ENCODE results near the gene PPM1J. TPM values are rescaled to one million over a fixed set of nuclear protein-coding genes. Genes with fewer than 3 reads are reported as not detected.

Gene PPM1J
- total and polyA plus RNA-seq, 9 of the 15 experiments (the other 6 are each of a cell fraction or from before 2014, with no cell fraction given), result 0.25 to 10.5 (median 4.2) TPM

DNA sequence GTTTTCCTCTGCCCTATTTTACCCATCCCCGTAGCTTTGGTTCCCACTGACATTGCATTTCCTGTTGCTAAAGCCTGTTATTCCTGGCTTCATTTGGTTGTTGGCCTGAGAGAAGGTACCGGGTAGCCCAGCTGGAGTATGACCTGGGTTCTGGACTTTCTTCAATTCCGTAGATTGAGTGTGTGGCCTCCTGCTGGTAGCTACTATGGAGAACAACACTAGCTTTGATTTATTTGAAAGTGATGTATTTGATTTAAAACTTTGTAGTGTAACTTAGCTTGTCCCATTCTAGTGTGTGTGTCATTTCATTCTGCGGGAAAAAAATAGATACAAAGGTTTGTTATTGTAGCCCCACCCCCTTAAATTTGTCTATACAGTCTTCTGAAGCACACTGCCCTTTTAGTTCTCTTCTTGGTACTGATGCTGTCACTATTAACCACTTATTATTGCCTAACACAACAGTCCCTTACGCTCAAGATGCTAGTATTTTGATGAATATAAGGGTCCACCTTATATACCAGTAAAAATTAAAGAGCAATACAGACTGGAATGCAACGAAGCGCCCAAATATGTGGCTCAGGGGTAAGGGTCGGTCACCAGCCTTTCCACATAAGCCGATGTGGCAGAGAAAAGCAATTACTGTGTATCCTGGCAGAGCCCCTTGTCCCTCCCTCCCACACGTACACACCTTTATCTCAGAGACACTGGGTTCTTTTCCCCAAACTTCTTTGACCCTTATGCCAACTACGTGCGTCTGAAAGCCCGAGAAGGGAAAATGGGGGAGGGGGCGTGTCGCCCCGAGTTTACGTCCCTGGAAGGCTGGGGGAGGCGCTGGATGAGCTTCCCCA lies 41.3 kb downstream of the PPM1J start (continued):
- TF ChIP-seq KDM5B (IDR thresholded peaks at IDR 0.05; ENCODE audit: insufficient replicate concordance, low read depth, low read length) (no peak), RUNX1 (IDR thresholded peaks at IDR 0.05; ENCODE audit: low read depth) (no peak), HDAC1 (IDR thresholded peaks at IDR 0.05) (peak in 1 of 2 experiments; percentile 78; a peak in 2 of 4 replicates), SLC30A9 (CRISPR knock-in tag; IDR thresholded peaks at IDR 0.05) (no peak), ZNF551 (CRISPR knock-in tag; IDR thresholded peaks at IDR 0.05) (peak; percentile 82), DNMT1 (IDR thresholded peaks at IDR 0.05) (peak; percentile 40; the same call in 1 of the 2 replicates), ZNF584 (CRISPR knock-in tag; IDR thresholded peaks at IDR 0.05; ENCODE audit: low read depth) (no peak), HMGN3 (IDR thresholded peaks at IDR 0.05; ENCODE audit: borderline replicate concordance, extremely low read depth, insufficient read length, low read depth, low read length) (no peak), RBBP5 (IDR thresholded peaks at IDR 0.05; ENCODE audit: borderline replicate concordance, insufficient read depth, low read length, poor library complexity, severe bottlenecking) (no peak), ZNF12 (CRISPR knock-in tag; IDR thresholded peaks at IDR 0.05) (no peak), RBM39 (optimal IDR thresholded peaks at IDR 0.05; ENCODE audit: low read depth, low read length) (no peak), ZNF347 (CRISPR knock-in tag; IDR thresholded peaks at IDR 0.05; ENCODE audit: low read depth) (no peak)
- TF ChIP-seq, protein P1, sequence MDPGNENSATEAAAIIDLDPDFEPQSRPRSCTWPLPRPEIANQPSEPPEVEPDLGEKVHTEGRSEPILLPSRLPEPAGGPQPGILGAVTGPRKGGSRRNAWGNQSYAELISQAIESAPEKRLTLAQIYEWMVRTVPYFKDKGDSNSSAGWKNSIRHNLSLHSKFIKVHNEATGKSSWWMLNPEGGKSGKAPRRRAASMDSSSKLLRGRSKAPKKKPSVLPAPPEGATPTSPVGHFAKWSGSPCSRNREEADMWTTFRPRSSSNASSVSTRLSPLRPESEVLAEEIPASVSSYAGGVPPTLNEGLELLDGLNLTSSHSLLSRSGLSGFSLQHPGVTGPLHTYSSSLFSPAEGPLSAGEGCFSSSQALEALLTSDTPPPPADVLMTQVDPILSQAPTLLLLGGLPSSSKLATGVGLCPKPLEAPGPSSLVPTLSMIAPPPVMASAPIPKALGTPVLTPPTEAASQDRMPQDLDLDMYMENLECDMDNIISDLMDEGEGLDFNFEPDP (CRISPR knock-in tag; IDR thresholded peaks at IDR 0.05), result 0 out of 2 replicates have a peak, but pooled peaks have one; percentile 47
- TF ChIP-seq, protein P2, sequence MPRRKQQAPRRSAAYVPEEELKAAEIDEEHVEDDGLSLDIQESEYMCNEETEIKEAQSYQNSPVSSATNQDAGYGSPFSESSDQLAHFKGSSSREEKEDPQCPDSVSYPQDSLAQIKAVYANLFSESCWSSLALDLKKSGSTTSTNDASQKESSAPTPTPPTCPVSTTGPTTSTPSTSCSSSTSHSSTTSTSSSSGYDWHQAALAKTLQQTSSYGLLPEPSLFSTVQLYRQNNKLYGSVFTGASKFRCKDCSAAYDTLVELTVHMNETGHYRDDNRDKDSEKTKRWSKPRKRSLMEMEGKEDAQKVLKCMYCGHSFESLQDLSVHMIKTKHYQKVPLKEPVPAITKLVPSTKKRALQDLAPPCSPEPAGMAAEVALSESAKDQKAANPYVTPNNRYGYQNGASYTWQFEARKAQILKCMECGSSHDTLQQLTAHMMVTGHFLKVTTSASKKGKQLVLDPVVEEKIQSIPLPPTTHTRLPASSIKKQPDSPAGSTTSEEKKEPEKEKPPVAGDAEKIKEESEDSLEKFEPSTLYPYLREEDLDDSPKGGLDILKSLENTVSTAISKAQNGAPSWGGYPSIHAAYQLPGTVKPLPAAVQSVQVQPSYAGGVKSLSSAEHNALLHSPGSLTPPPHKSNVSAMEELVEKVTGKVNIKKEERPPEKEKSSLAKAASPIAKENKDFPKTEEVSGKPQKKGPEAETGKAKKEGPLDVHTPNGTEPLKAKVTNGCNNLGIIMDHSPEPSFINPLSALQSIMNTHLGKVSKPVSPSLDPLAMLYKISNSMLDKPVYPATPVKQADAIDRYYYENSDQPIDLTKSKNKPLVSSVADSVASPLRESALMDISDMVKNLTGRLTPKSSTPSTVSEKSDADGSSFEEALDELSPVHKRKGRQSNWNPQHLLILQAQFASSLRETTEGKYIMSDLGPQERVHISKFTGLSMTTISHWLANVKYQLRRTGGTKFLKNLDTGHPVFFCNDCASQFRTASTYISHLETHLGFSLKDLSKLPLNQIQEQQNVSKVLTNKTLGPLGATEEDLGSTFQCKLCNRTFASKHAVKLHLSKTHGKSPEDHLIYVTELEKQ (CRISPR knock-in tag; IDR thresholded peaks at IDR 0.05), result no peak
- TF ChIP-seq, protein P3, sequence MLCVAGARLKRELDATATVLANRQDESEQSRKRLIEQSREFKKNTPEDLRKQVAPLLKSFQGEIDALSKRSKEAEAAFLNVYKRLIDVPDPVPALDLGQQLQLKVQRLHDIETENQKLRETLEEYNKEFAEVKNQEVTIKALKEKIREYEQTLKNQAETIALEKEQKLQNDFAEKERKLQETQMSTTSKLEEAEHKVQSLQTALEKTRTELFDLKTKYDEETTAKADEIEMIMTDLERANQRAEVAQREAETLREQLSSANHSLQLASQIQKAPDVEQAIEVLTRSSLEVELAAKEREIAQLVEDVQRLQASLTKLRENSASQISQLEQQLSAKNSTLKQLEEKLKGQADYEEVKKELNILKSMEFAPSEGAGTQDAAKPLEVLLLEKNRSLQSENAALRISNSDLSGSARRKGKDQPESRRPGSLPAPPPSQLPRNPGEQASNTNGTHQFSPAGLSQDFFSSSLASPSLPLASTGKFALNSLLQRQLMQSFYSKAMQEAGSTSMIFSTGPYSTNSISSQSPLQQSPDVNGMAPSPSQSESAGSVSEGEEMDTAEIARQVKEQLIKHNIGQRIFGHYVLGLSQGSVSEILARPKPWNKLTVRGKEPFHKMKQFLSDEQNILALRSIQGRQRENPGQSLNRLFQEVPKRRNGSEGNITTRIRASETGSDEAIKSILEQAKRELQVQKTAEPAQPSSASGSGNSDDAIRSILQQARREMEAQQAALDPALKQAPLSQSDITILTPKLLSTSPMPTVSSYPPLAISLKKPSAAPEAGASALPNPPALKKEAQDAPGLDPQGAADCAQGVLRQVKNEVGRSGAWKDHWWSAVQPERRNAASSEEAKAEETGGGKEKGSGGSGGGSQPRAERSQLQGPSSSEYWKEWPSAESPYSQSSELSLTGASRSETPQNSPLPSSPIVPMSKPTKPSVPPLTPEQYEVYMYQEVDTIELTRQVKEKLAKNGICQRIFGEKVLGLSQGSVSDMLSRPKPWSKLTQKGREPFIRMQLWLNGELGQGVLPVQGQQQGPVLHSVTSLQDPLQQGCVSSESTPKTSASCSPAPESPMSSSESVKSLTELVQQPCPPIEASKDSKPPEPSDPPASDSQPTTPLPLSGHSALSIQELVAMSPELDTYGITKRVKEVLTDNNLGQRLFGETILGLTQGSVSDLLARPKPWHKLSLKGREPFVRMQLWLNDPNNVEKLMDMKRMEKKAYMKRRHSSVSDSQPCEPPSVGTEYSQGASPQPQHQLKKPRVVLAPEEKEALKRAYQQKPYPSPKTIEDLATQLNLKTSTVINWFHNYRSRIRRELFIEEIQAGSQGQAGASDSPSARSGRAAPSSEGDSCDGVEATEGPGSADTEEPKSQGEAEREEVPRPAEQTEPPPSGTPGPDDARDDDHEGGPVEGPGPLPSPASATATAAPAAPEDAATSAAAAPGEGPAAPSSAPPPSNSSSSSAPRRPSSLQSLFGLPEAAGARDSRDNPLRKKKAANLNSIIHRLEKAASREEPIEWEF (CRISPR knock-in tag; IDR thresholded peaks at IDR 0.05), result peak; percentile 71; the same call in 1 of the 2 replicates
